Renal cortical epithelial cell (primary cell): ENCODE data around the gene WDR70. TPM values are rescaled to one million over a fixed set of nuclear protein-coding genes. Genes with fewer than 3 reads are reported as not detected.
"Not testable (repeated sequence)": the region's sequence is repeated elsewhere in the genome, so short reads cannot be mapped to it uniquely, and the experiment has no call there.

Experiments used
- DNase-seq: peaks from one replicate; pipeline ENCODE4 v3.0.0-alpha.2; 2011; ENCODE audit warnings: low read depth
- total RNA-seq: library from RNA; depleted of rRNA; stranded (reverse); fragments of >200 nt; gene quantifications from 2 replicates; pipeline ENCODE4 v1.2.3, GENCODE V29; 2014

Gene WDR70
- total RNA-seq, 1 donor from 2014 or later, result 56.5 TPM

- no peak for DNase-seq
These were observed 138.6 kb downstream of the WDR70 start for GRCh38 chr5:37517686-37518085.

- DNase-seq, result not testable (repeated sequence)
These were observed 139.2 kb downstream of the WDR70 start for GRCh38 chr5:37518356-37518755.

- no peak for DNase-seq
These were observed 140.2 kb downstream of the WDR70 start for GRCh38 chr5:37519304-37519703.

- DNase-seq, result no peak
These were observed 140.7 kb downstream of the WDR70 start for GRCh38 chr5:37519807-37520206.

- peak; percentile 60 for DNase-seq
These were observed 141.7 kb downstream of the WDR70 start for GRCh38 chr5:37520811-37521210.

- no peak for DNase-seq
These were observed 154.0 kb downstream of the WDR70 start for GRCh38 chr5:37532976-37533740.

GRCh38 chr5:37533851-37534250 is 154.7 kb downstream of the WDR70 start:
- DNase-seq, result peak; percentile 22

GRCh38 chr5:37539459-37539858 is 160.3 kb downstream of the WDR70 start:
- no peak for DNase-seq

- no peak for DNase-seq
These were observed 164.1 kb downstream of the WDR70 start for GRCh38 chr5:37543216-37543615.

- DNase-seq, result no peak
These were observed 170.3 kb downstream of the WDR70 start for GRCh38 chr5:37549411-37549810.

GRCh38 chr5:37552161-37552560 is 173.0 kb downstream of the WDR70 start:
- DNase-seq, result no peak

- DNase-seq, result no peak
These were observed 173.9 kb downstream of the WDR70 start for GRCh38 chr5:37552770-37553719.

- DNase-seq, result no peak
These were observed 174.7 kb downstream of the WDR70 start for GRCh38 chr5:37553720-37554404.

- no peak for DNase-seq
These were observed 175.3 kb downstream of the WDR70 start for GRCh38 chr5:37554405-37554739.

GRCh38 chr5:37554938-37555337 is 175.8 kb downstream of the WDR70 start:
- DNase-seq, result peak; percentile 42

GRCh38 chr5:37557734-37558293 is 178.7 kb downstream of the WDR70 start:
- no peak for DNase-seq

- no peak for DNase-seq
These were observed 186.0 kb downstream of the WDR70 start for GRCh38 chr5:37565062-37565670.

- no peak for DNase-seq
These were observed 188.4 kb downstream of the WDR70 start for GRCh38 chr5:37567566-37567965.

- no peak for DNase-seq
These were observed 189.1 kb downstream of the WDR70 start for GRCh38 chr5:37568018-37568753.

GRCh38 chr5:37568893-37569292 is 189.8 kb downstream of the WDR70 start:
- no peak for DNase-seq

- no peak for DNase-seq
These were observed 190.3 kb downstream of the WDR70 start for GRCh38 chr5:37569466-37569865.
